Right lobe of liver (tissue), 4 donors: ENCODE measurements around the gene DCAF11.

ENCODE experiments used
- CTCF ChIP-seq, 4 donors: fragments of 200-600 bp in 3 of 4; fragments of 450-650 bp in 1 of 4; IDR thresholded peaks; one replicate each; pipeline versions ENCODE4 v1.5.1 to v1.8.0; 2016 to 2022; ENCODE audit warnings: antibody characterized with exemption in 4 of 4, mild to moderate bottlenecking in 2 of 4
- POLR2A ChIP-seq: fragments of 450-650 bp; IDR thresholded peaks from one replicate; pipeline ENCODE4 v1.6.1; 2017; ENCODE audit warnings: antibody characterized with exemption, mild to moderate bottlenecking
- donor health status: DM: no; HTN: no; CAD: no.
- donor health status: DM: no; HTN: no; CAD: no.
- donor health status: DM: no; HTN: yes; CAD: no.

GRCh38 chr14:24079491-24080141 lies 35.0 kb upstream of the DCAF11 start:
- TF ChIP-seq CTCF (IDR thresholded peaks at IDR 0.05) (no peak), POLR2A (no peak)
